Ectodermal cell (in vitro differentiated cells): ENCODE data around the gene KIAA2012.
"Not testable (repeated sequence)": the region's sequence is repeated elsewhere in the genome, so short reads cannot be mapped to it uniquely, and the experiment has no call there.

Experiments used
- H3K27ac ChIP-seq: 2 replicates; pipeline ENCODE4 v1.7.0; 2013; ENCODE audit warnings: mild to moderate bottlenecking, low read depth, low read length; ENCODE audit not compliant: insufficient read depth, poor library complexity, severe bottlenecking
- H3K27me3 ChIP-seq: 2 replicates; pipeline ENCODE4 v1.7.0; 2013; ENCODE audit warnings: mild to moderate bottlenecking, low read length; ENCODE audit not compliant: insufficient read depth, control insufficient read depth, poor library complexity, severe bottlenecking
- H3K36me3 ChIP-seq: one replicate; pipeline ENCODE4 v1.7.0; 2013; ENCODE audit warnings: low read length; ENCODE audit not compliant: control insufficient read depth, insufficient read depth
- H3K4me1 ChIP-seq: one replicate; pipeline ENCODE4 v1.7.0; 2013; ENCODE audit warnings: low read length; ENCODE audit not compliant: control insufficient read depth, insufficient read depth
- H3K4me3 ChIP-seq: 2 replicates; pipeline ENCODE4 v1.7.0; 2013; ENCODE audit warnings: low read depth, low read length, control low read depth; ENCODE audit not compliant: insufficient read depth
- H3K9me3 ChIP-seq: 2 replicates; pipeline ENCODE4 v1.7.0; 2013; ENCODE audit warnings: mild to moderate bottlenecking, low read length, moderate library complexity; ENCODE audit not compliant: control insufficient read depth
- WGBS, 2 experiments: methylation state at CpG; one replicate each; pipeline ENCODE4 v1.1.7; 2013; ENCODE audit warnings: missing lambda C conversion rate in 2 of 2; 5-methylcytosine and 5-hydroxymethylcytosine counted together

Gene KIAA2012

DNA sequence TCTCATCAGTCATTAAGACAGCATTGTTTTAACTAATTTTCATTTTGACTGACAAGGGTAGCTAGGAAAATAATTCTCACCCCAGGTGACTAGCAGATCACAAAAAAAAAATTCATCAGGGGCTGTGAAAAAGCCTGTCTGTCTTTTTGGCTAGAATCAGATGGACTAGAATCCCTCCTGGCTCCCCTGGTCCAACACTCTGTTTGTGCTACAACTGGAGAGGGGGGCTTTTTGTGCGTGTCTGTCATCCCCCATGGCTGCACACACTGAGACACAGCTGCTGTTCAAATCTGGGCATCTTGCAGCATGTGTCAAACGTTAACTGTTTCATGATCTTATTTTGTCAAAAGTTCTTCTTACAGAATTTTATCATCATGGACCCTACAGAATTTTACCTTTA, 51.2 kb downstream of the KIAA2012 start:
- H3K36me3 ChIP-seq = no peaks in the 10 kb centered on the region
- no peaks in the 10 kb centered on the region for H3K27me3 ChIP-seq
- WGBS, 2 experiments = 91 to 92% methylated on average over 2 of the region's 2 CpGs
- H3K9me3 ChIP-seq = peaks cover 1% of the 10 kb centered on the region
- peaks cover 25% of the 10 kb centered on the region for H3K4me1 ChIP-seq
- H3K27ac ChIP-seq = no peak overlapping the region
- no peak overlapping the region for H3K4me3 ChIP-seq

DNA sequence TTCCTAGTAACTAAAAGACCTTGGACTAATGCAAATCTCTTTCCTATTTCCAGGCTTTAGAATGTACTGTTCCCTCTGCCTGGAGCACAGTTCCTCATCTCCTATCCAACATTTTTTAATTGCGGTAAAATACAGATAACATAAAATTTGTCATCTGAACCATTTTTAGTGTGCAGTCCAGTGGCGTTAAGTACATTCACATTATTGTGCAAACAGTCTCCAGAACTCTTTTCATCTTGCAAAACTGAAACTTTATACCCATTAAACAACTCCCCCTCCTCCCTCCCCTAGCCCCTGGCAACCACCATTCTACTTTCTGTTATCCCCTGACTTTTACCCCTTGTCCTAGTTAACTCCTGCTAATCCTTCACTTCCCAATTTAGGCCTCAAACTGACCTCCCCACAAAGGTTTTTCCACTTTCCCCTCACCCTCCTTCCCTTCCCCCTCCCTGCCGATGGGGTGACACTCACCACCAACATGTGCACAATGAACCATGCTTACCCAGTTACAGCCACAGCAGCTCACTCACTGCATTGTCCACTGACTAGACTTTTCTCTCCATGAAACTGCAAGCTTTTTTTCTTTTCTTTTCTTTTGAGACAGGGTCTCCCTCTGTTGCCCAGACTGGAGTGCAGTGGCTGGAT, 54.8 kb downstream of the KIAA2012 start:
- Histone ChIP-seq H3K4me1 (peaks cover 21% of the 10 kb centered on the region), H3K4me3 (no peak overlapping the region), H3K27ac (peak overlapping the region; percentile 30), H3K27me3 (no peaks in the 10 kb centered on the region), H3K36me3 (no peaks in the 10 kb centered on the region), H3K9me3 (no peaks in the 10 kb centered on the region)
- WGBS, 2 experiments = 79 to 85% methylated on average over 3 of the region's 3 CpGs

DNA sequence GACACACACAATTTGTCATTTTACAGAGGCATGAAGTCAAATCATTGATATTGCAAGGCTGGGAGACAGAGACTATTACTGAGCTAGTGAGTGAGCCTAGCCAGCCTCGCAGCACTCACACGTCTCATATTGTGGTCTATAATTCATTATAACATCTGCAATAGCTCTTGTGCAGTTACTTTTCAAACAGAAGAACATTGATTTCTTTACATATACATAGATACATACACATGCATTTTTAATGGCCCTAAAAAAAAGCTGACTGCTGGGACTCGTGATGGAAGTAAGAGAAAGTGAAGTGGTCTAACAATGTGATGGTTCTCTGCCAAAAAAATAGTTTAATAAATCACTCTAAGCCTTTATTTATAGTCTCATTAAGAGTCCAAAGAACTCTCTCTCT, 56.8 kb downstream of the KIAA2012 start:
- H3K27me3 ChIP-seq = no peaks in the 10 kb centered on the region
- no peaks in the 10 kb centered on the region for H3K9me3 ChIP-seq
- H3K36me3 ChIP-seq = no peaks in the 10 kb centered on the region
- no peak overlapping the region for H3K27ac ChIP-seq
- H3K4me1 ChIP-seq = peaks cover 16% of the 10 kb centered on the region
- WGBS, 2 experiments = 100% methylated on average over 2 of the region's 3 CpGs
- H3K4me3 ChIP-seq = no peak overlapping the region

DNA sequence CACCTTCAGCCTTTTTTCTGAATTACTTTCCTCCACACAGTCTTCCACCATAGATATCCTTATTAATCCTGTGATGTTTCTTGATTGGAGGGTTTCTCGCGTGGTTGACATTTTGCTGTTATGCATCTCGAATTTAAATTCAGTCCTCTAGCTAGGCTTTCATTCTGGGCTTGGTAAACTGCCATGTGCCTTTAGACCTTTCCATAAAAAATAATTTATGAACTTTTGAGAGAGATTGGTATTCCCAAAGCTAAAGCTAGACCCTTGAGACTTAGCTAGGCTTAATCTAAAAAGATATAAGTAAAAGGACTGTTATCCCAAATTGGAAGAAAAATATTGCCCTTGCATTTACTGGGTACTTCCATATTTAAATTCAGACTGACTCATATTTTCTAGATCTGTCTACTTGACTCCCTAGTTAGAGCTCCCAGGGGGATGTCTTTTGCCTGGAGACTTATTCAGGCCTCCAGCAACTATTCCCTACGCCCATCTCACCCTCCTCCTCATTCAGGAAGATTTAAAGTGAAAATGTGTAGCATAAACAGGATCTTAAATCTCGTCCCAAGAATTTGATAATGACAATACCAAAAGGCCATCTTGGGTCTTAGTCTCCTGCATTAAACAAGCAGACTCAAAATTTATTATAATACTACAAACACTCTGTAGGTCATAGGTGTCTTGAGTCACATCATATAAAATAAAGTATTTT, 60.3 kb downstream of the KIAA2012 start:
- H3K27ac ChIP-seq = no peak overlapping the region
- no peaks in the 10 kb centered on the region for H3K9me3 ChIP-seq
- no peaks in the 10 kb centered on the region for H3K36me3 ChIP-seq
- no peak overlapping the region for H3K4me3 ChIP-seq
- H3K4me1 ChIP-seq = peaks cover 3% of the 10 kb centered on the region
- WGBS, 2 experiments = 86 to 90% methylated on average over 5 of the region's 5 CpGs
- H3K27me3 ChIP-seq = no peaks in the 10 kb centered on the region

DNA sequence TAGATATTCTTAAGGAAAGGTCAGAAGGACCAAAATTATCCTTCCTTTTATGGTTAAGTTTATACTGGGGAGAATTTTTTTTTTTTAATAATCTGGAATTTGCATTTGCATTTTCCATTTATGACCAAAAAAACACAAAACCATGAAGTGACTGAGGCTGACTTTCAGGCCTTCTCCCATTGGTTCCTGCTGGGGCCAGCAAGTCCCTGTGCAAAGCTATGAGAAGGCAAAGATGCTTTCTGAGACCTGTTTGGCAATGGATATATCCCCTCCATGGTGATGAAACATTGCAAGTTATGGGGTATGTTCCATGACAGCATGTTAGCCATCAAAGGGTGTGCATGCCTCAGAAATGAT, 60.8 kb downstream of the KIAA2012 start:
- H3K36me3 ChIP-seq = no peaks in the 10 kb centered on the region
- no peaks in the 10 kb centered on the region for H3K27me3 ChIP-seq
- no peaks in the 10 kb centered on the region for H3K9me3 ChIP-seq
- H3K4me3 ChIP-seq = no peak overlapping the region
- H3K4me1 ChIP-seq = no peaks in the 10 kb centered on the region
- no peak overlapping the region for H3K27ac ChIP-seq

DNA sequence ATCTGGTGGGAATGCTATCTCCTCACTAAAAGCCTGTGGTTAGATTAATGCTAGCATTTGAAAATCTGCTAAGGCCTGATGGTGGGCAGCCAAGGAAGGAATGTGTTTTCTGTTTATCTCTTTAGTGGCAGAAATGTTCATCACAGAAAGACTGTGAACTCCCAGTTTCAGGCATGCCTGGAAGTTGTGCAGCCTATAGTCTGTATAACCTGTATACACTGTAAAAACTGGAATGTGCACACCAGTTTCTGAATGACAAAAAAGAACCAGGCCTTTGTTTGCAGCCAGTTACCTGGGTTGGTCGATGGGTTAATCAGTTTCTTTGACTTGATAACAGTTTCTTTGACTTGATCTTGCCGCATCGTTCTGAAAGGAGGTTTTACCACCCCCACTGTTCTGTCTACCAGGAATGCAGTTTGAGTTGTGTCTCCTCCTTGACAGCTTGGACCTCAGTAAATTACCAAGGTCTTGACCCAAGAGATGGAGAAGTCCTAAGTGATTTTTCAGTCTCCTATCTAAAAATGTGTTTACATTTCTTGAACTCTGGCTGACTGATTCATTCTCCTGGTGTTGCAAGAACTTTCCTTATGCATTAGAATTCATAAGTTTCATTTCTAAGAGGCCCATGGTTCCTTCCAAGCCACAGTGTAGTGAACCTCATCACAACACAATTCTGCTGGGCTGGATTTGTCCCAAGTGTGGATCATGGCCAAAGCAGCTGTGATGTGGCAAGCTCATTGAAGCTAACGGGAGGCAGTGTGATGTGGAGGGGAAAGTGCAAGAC, 62.2 kb downstream of the KIAA2012 start:
- WGBS, 2 experiments = 85 to 92% methylated on average over 4 of the region's 4 CpGs
- Histone ChIP-seq H3K36me3 (no peaks in the 10 kb centered on the region), H3K4me1 (no peaks in the 10 kb centered on the region), H3K9me3 (no peaks in the 10 kb centered on the region), H3K27ac (no peak overlapping the region), H3K4me3 (no peak overlapping the region), H3K27me3 (no peaks in the 10 kb centered on the region)

DNA sequence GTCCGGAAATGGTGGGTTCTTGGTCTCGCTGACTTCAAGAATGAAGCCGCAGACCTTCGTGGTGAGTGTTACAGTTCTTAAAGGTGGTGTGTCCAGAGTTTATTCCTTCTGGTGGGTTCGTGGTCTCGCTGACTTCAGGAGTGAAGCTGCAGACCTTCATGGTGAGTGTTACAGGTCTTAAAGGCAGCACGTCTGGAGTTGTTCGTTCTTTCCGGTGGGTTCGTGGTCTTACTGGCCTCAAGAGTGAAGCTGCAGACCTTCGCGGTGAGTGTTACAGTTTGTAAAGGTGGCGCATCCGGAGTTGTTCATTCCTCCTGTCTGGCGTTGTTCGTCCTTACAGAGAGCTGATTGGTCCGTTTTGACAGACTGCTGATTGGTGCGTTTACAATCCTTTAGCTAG, 63.0 kb downstream of the KIAA2012 start:
- 91 to 94% methylated on average over 18 of the region's 18 CpGs for WGBS, 2 experiments
- not testable (repeated sequence) for H3K4me3 ChIP-seq

DNA sequence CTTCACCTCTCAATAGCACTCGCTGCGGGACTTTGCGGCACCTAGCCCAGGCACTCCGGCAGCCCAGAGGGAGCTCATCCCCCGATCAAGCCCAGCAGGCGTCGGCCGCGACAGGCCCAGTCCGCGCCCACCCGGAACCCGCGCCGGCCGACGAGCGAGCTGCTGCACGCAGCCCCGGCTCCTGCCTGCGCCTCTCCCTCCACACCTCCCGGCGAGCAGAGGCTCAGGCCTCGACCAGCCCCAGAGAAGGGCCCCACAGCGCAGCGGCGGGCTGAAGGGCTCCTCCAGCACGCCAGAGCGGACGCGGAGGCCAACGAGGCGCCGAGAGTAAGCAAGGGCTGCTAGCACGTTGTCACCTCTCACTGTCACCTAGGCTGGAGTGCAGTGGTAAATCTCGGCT, 63.5 kb downstream of the KIAA2012 start:
- WGBS, 2 experiments = 94 to 96% methylated on average over 36 of the region's 36 CpGs

More for the DNA sequence above, 63.0 kb downstream of the KIAA2012 start:
- not testable (repeated sequence) for H3K36me3 ChIP-seq, H3K27ac ChIP-seq, H3K4me1 ChIP-seq, H3K9me3 ChIP-seq, H3K27me3 ChIP-seq

DNA sequence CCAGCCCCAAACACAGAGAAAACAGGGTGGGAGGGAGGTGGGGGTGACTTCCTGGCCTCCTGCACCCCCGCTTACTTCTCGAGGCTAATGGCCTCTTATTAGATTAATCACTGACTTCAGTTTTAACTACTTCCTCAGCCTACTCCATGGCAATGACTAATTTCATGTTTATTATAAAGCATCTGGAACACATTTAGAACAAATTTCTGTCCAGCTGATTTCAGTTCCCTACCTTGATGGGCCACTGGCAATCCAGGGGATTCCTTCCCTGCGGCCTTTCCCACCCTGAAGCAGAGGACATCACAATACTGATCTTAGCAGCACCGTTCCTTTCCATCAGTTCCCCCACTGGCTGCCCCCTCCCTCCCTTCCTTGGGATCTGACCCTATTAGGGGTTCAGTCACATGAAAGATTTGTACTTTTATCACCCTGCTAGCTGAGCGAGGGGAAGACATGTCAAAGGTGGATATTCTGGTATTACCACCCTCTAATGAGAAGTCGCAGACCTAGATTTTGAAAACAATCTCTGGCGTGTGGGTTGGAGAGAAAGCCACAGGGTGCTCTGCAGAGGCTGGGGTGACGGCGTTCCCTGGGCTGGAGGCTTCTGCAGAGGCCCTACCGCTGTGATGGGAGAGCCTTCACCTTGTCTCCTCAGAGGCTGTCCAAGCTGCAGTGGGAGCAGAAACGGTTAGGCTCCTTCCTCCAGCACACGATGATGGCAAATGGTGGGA, 67.6 kb downstream of the KIAA2012 start:
- Histone ChIP-seq H3K4me3 (no peak overlapping the region), H3K27ac (no peak overlapping the region)
- 75 to 76% methylated on average over 12 of the region's 12 CpGs for WGBS, 2 experiments

More for the DNA sequence above, 63.5 kb downstream of the KIAA2012 start:
- H3K27me3 ChIP-seq = no peaks in the 10 kb centered on the region
- H3K4me3 ChIP-seq = no peak overlapping the region
- no peak overlapping the region for H3K27ac ChIP-seq
- H3K36me3 ChIP-seq = no peaks in the 10 kb centered on the region
- H3K4me1 ChIP-seq = peaks cover 4% of the 10 kb centered on the region
- no peaks in the 10 kb centered on the region for H3K9me3 ChIP-seq

More for the DNA sequence above, 67.6 kb downstream of the KIAA2012 start:
- peaks cover 17% of the 10 kb centered on the region for H3K4me1 ChIP-seq
- H3K9me3 ChIP-seq = no peaks in the 10 kb centered on the region
- H3K36me3 ChIP-seq = no peaks in the 10 kb centered on the region
- H3K27me3 ChIP-seq = no peaks in the 10 kb centered on the region
